Muscle layer of duodenum (tissue), 2 donors: ENCODE results near the gene PNKD.
"Not testable (repeated sequence)": the region's sequence is repeated elsewhere in the genome, so short reads cannot be mapped to it uniquely, and the experiment has no call there.

Source experiments
- H3K27ac ChIP-seq: one replicate; pipeline ENCODE4 v1.7.0; 2013; ENCODE audit warnings: mild to moderate bottlenecking, low read length
- H3K27me3 ChIP-seq: one replicate; pipeline ENCODE4 v1.7.0; 2013; ENCODE audit warnings: low read depth, mild to moderate bottlenecking, control low read depth, low read length
- H3K36me3 ChIP-seq, 2 donors: one replicate each; pipeline ENCODE4 v1.7.0; 2013; ENCODE audit warnings: low read length in 2 of 2, control low read depth in 1 of 2, mild to moderate bottlenecking in 1 of 2; ENCODE audit not compliant: insufficient read depth in 2 of 2, control insufficient read depth in 1 of 2
- H3K4me1 ChIP-seq, 2 donors: one replicate each; pipeline ENCODE4 v1.7.0; 2013; ENCODE audit warnings: low read length in 2 of 2, mild to moderate bottlenecking in 2 of 2, control low read depth in 1 of 2, moderate library complexity in 1 of 2; ENCODE audit not compliant: insufficient read depth in 2 of 2, control insufficient read depth in 1 of 2
- H3K4me3 ChIP-seq, 2 donors: one replicate each; pipeline ENCODE4 v1.7.0; 2013; ENCODE audit warnings: low read length in 2 of 2, low read depth in 1 of 2, mild to moderate bottlenecking in 1 of 2
- H3K9me3 ChIP-seq, 2 donors: one replicate each; pipeline ENCODE4 v1.7.0; 2013; ENCODE audit warnings: low read length in 2 of 2, control low read depth in 1 of 2, mild to moderate bottlenecking in 1 of 2; ENCODE audit not compliant: control insufficient read depth in 1 of 2
- donor health status: healthy.

PNKD gene

GRCh38 chr2:218313356-218313755 is 43.0 kb downstream of the PNKD start:
- no peak overlapping the region for H3K4me3 ChIP-seq
- no peaks in the 10 kb centered on the region for H3K27me3 ChIP-seq
- H3K36me3 ChIP-seq, result no peaks in the 10 kb centered on the region
- H3K27ac ChIP-seq, result no peak overlapping the region
- no peaks in the 10 kb centered on the region for H3K9me3 ChIP-seq
- H3K4me1 ChIP-seq, result no peaks in the 10 kb centered on the region

GRCh38 chr2:218314764-218315163 is 44.4 kb downstream of the PNKD start:
- not testable (repeated sequence) for H3K27ac ChIP-seq, H3K4me3 ChIP-seq, H3K4me1 ChIP-seq, H3K36me3 ChIP-seq, H3K27me3 ChIP-seq, H3K9me3 ChIP-seq

GRCh38 chr2:218315397-218315796 is 45.1 kb downstream of the PNKD start:
- Histone ChIP-seq H3K27ac (no peak overlapping the region), H3K9me3 (no peaks in the 10 kb centered on the region), H3K4me1 (no peaks in the 10 kb centered on the region), H3K4me3 (no peak overlapping the region), H3K27me3 (no peaks in the 10 kb centered on the region), H3K36me3 (no peaks in the 10 kb centered on the region)

GRCh38 chr2:218317303-218317630 is 46.9 kb downstream of the PNKD start:
- Histone ChIP-seq H3K9me3 (no peaks in the 10 kb centered on the region), H3K36me3 (no peaks in the 10 kb centered on the region), H3K4me3 (no peak overlapping the region), H3K4me1 (peaks cover under 1 to 3% of the 10 kb centered on the region in 2 donors), H3K27me3 (no peaks in the 10 kb centered on the region), H3K27ac (no peak overlapping the region)

- H3K27me3 ChIP-seq, result no peaks in the 10 kb centered on the region
- H3K36me3 ChIP-seq, result no peaks in the 10 kb centered on the region
- H3K9me3 ChIP-seq, result no peaks in the 10 kb centered on the region
- no peak overlapping the region for H3K27ac ChIP-seq
- H3K4me3 ChIP-seq, result no peak overlapping the region
- peaks cover 4 to 7% of the 10 kb centered on the region in 2 donors for H3K4me1 ChIP-seq
Measured at GRCh38 chr2:218317835-218318234, 47.5 kb downstream of the PNKD start.

- no peaks in the 10 kb centered on the region for H3K27me3 ChIP-seq
- H3K27ac ChIP-seq, result no peak overlapping the region
- peaks cover 4 to 7% of the 10 kb centered on the region in 2 donors for H3K4me1 ChIP-seq
- H3K9me3 ChIP-seq, result no peaks in the 10 kb centered on the region
- H3K4me3 ChIP-seq, result no peak overlapping the region
- H3K36me3 ChIP-seq, result no peaks in the 10 kb centered on the region
Measured at GRCh38 chr2:218318241-218318640, 47.9 kb downstream of the PNKD start.

GRCh38 chr2:218319813-218320365 is 49.6 kb downstream of the PNKD start:
- peaks cover 4 to 13% of the 10 kb centered on the region in 2 donors for H3K4me1 ChIP-seq
- H3K27me3 ChIP-seq, result no peaks in the 10 kb centered on the region
- no peaks in the 10 kb centered on the region for H3K36me3 ChIP-seq
- H3K9me3 ChIP-seq, result no peaks in the 10 kb centered on the region
- no peak overlapping the region for H3K27ac ChIP-seq
- no peak overlapping the region for H3K4me3 ChIP-seq

- H3K9me3 ChIP-seq, result no peaks in the 10 kb centered on the region
- H3K36me3 ChIP-seq, result no peaks in the 10 kb centered on the region
- peaks cover 4 to 13% of the 10 kb centered on the region in 2 donors for H3K4me1 ChIP-seq
- H3K4me3 ChIP-seq, result no peak overlapping the region
- H3K27ac ChIP-seq, result no peak overlapping the region
- no peaks in the 10 kb centered on the region for H3K27me3 ChIP-seq
Measured at GRCh38 chr2:218320704-218321336, 50.5 kb downstream of the PNKD start.

GRCh38 chr2:218322768-218323525 is 52.6 kb downstream of the PNKD start:
- peaks cover 8 to 13% of the 10 kb centered on the region in 2 donors for H3K4me1 ChIP-seq
- peak overlapping the region; percentile 71 to 80 for H3K4me3 ChIP-seq
- H3K36me3 ChIP-seq, result no peaks in the 10 kb centered on the region
- H3K27ac ChIP-seq, result peak overlapping the region; percentile 14
- no peaks in the 10 kb centered on the region for H3K27me3 ChIP-seq
- no peaks in the 10 kb centered on the region for H3K9me3 ChIP-seq

GRCh38 chr2:218323526-218324472 is 53.5 kb downstream of the PNKD start:
- Histone ChIP-seq H3K4me1 (peaks cover 8 to 13% of the 10 kb centered on the region in 2 donors), H3K9me3 (no peaks in the 10 kb centered on the region), H3K4me3 (peak overlapping the region; percentile 71 to 80), H3K36me3 (no peaks in the 10 kb centered on the region), H3K27me3 (no peaks in the 10 kb centered on the region), H3K27ac (peak overlapping the region; percentile 71)
